Stimulated activated CD4-positive, alpha-beta T cell treated with anti-CD3 and anti-CD28 coated beads, TNF-alpha, amount 100 ng/mL, for 24 hours (primary cell): ENCODE data around the gene BORCS5.
A peak's percentile ranks its signal among the peaks of the same experiment; 100 is the strongest.

Experiments used
- DNase-seq, 3 experiments: peaks; one replicate each; pipeline ENCODE4 v3.0.0-alpha.2; 2020; ENCODE audit warnings: low read depth in 3 of 3

BORCS5 gene

GRCh38 chr12:12353276-12353675 lies 3.6 kb upstream of the BORCS5 start:
- no peak for DNase-seq

- no peak for DNase-seq
Measured at GRCh38 chr12:12353807-12354206, 3.1 kb upstream of the BORCS5 start.

GRCh38 chr12:12356467-12356895 lies 397 bp upstream of the BORCS5 start:
- DNase-seq = no peak

- DNase-seq = no peak
Measured at GRCh38 chr12:12357719-12358461, 1.0 kb downstream of the BORCS5 start.

GRCh38 chr12:12358528-12358927 lies 1.6 kb downstream of the BORCS5 start:
- no peak for DNase-seq

GRCh38 chr12:12364787-12365445 lies 8.0 kb downstream of the BORCS5 start:
- no peak for DNase-seq

- no peak for DNase-seq
Measured at GRCh38 chr12:12365446-12365802, 8.5 kb downstream of the BORCS5 start.

GRCh38 chr12:12365931-12366431 lies 9.1 kb downstream of the BORCS5 start:
- no peak for DNase-seq

- no peak for DNase-seq
Measured at GRCh38 chr12:12366701-12367481, 10.0 kb downstream of the BORCS5 start.

- DNase-seq = no peak
Measured at GRCh38 chr12:12367482-12367998, 10.7 kb downstream of the BORCS5 start.

- no peak for DNase-seq
Measured at GRCh38 chr12:12372946-12373722, 16.3 kb downstream of the BORCS5 start.

- no peak for DNase-seq
Measured at GRCh38 chr12:12376646-12377448, 20.0 kb downstream of the BORCS5 start.

GRCh38 chr12:12378616-12379015 lies 21.7 kb downstream of the BORCS5 start:
- DNase-seq = no peak

GRCh38 chr12:12379831-12380730 lies 23.2 kb downstream of the BORCS5 start:
- DNase-seq = no peak

GRCh38 chr12:12380949-12381593 lies 24.2 kb downstream of the BORCS5 start:
- DNase-seq = no peak

- no peak for DNase-seq
Measured at GRCh38 chr12:12381982-12382381, 25.1 kb downstream of the BORCS5 start.

- peak in 2 of 3 experiments; percentile 12 to 26 for DNase-seq
Measured at GRCh38 chr12:12384571-12385340, 27.9 kb downstream of the BORCS5 start.

- DNase-seq = no peak
Measured at GRCh38 chr12:12387501-12387900, 30.6 kb downstream of the BORCS5 start.
